Regular cardiac myocyte (primary cell): ENCODE measurements around the gene AMZ1. TPM values are rescaled to one million over a fixed set of nuclear protein-coding genes. Genes with fewer than 3 reads are reported as not detected.

Source experiments
- total RNA-seq: library from RNA; depleted of rRNA; stranded (reverse); fragments of >200 nt; gene quantifications from 2 replicates; pipeline ENCODE4 v1.2.3, GENCODE V29; 2014

Gene AMZ1, protein sequence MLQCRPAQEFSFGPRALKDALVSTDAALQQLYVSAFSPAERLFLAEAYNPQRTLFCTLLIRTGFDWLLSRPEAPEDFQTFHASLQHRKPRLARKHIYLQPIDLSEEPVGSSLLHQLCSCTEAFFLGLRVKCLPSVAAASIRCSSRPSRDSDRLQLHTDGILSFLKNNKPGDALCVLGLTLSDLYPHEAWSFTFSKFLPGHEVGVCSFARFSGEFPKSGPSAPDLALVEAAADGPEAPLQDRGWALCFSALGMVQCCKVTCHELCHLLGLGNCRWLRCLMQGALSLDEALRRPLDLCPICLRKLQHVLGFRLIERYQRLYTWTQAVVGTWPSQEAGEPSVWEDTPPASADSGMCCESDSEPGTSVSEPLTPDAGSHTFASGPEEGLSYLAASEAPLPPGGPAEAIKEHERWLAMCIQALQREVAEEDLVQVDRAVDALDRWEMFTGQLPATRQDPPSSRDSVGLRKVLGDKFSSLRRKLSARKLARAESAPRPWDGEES
- under 0.01 and 1.4 TPM in 2 replicates for total RNA-seq

GRCh38 chr7:2687881-2688318 is at the start of gene AMZ1:
Gene AMZ1, plus strand, starts transcription at chr7:2688202. Its CDS starts 12,250 bp downstream, at chr7:2700452.

Other genes starting within 250 kb of the AMZ1 start
- gene GRIFIN, start 211.8 kb upstream of the AMZ1 start, total RNA-seq, result not detected in 2 replicates
- gene LFNG, start 168.4 kb upstream of the AMZ1 start, total RNA-seq, result 16.3 and 17.1 TPM in 2 replicates
- gene BRAT1, start 132.7 kb upstream of the AMZ1 start, total RNA-seq, result 19.2 and 25.5 TPM in 2 replicates
- 5.9 and 7.5 TPM in 2 replicates for gene IQCE, start 129.2 kb upstream of the AMZ1 start, total RNA-seq
- gene TTYH3, start 56.2 kb upstream of the AMZ1 start, total RNA-seq, result 17.2 and 25.9 TPM in 2 replicates
- 23.4 and 27.0 TPM in 2 replicates for gene GNA12, start 156.1 kb downstream of the AMZ1 start, total RNA-seq